RWPE1 (cell line): ENCODE measurements around the gene CCNY.
"Not testable (repeated sequence)": the region's sequence is repeated elsewhere in the genome, so short reads cannot be mapped to it uniquely, and the experiment has no call there.

ENCODE experiments used
- CTCF ChIA-PET: fragments of 350-600 bp; sonication (Branson Sonifier 250); formaldehyde crosslinking; extraction: SDS; loops from one replicate; lab custom pipeline; 2021; lab: Yijun Ruan, JAX
- POLR2A ChIA-PET: fragments of 400-600 bp; formaldehyde crosslinking; extraction: SDS; loops from one replicate; lab custom pipeline; 2020; ENCODE audit warnings: antibody characterized with exemption; ENCODE audit not compliant: low non-redundant PET; lab: Yijun Ruan, JAX
- DNase-seq: peaks from one replicate; pipeline ENCODE4 v3.0.0; 2012; ENCODE audit warnings: low spot score
- H3K27ac ChIP-seq: fragments of 450-650 bp; 2 replicates; pipeline ENCODE4 v1.5.1; 2017
- TF ChIP-seq, protein P1 (sequence below): fragments of 450-650 bp; conservative IDR thresholded peaks from 2 replicates; pipeline ENCODE4 v1.5.1; 2017; ENCODE audit warnings: low read depth, mild to moderate bottlenecking

CCNY gene

DNA sequence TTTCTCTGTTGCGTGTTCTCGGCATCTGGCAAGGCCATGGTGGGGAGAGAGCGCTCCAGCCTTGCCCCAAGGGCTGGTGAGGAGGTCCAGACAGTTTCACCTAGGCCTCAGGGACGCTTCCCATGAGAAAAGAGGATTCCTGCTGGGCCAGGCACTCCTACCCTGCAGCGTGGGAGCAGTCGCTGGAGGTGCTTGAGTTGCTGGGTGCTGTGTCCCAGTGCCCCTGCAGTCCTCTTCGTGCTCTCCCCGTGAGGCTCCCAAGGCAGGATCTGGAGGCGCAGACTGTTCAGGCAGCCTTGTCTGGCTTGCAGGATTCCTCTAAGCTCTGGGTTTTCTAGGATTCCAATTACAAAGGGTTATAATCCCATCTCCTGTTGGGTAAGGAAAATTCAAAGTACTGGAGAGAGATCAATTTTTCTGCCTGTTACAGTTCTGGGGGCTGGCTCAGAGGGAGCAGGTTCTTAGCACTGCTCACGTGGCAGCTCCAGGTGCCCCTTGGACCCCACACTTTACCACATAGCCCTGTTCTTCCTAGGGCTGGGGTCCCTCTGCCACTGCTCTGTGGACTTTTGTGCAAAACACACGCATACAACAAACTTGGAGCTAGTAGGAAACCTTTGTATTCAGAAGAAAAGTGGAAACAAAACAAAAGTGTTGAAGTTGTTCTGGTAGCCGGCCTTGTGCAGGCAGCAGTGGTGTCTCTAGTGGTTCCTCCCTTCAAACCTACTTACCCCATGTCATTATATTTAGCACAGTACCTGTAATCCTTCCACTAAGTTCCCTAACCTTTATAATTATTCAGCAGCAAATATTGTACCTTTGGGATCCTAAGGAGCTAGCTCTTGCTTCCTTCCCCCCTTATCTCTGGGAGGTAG is 60.5 kb downstream of the CCNY start:
- no peak for DNase-seq
- TF ChIP-seq, protein P1, sequence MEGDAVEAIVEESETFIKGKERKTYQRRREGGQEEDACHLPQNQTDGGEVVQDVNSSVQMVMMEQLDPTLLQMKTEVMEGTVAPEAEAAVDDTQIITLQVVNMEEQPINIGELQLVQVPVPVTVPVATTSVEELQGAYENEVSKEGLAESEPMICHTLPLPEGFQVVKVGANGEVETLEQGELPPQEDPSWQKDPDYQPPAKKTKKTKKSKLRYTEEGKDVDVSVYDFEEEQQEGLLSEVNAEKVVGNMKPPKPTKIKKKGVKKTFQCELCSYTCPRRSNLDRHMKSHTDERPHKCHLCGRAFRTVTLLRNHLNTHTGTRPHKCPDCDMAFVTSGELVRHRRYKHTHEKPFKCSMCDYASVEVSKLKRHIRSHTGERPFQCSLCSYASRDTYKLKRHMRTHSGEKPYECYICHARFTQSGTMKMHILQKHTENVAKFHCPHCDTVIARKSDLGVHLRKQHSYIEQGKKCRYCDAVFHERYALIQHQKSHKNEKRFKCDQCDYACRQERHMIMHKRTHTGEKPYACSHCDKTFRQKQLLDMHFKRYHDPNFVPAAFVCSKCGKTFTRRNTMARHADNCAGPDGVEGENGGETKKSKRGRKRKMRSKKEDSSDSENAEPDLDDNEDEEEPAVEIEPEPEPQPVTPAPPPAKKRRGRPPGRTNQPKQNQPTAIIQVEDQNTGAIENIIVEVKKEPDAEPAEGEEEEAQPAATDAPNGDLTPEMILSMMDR: no peak
- ChIA-PET POLR2A (no interaction called here), CTCF (interaction anchor here (0.6 kb wide), 1 partner anchor 11 kb away, joined by 3 read pairs; no protein-coding TSS in a partner anchor)
- H3K27ac ChIP-seq: no peak overlapping the region

DNA sequence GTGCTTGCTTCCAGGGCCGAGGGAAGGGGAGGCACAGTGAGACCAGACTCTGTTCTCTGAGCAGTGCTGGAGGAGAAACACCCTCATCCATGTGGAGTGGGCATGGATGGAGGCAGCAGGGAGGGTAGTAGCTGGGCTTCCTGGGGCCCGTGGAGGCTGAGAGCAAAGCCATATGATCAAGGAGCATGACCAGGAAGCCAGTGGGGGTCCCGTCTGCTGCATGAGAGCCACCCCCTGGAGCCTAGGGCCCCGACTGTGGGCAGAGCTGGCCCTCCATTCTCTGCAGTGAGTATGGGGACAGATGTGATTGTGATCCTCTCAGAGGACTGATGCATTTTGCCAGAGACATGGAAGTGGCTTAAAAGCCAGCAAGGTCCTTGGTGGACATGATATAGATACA is 61.6 kb downstream of the CCNY start:
- TF ChIP-seq, protein P1: no peak
- no peak overlapping the region for H3K27ac ChIP-seq
- CTCF ChIA-PET: no interaction called here
- POLR2A ChIA-PET: no interaction called here
- DNase-seq: no peak

DNA sequence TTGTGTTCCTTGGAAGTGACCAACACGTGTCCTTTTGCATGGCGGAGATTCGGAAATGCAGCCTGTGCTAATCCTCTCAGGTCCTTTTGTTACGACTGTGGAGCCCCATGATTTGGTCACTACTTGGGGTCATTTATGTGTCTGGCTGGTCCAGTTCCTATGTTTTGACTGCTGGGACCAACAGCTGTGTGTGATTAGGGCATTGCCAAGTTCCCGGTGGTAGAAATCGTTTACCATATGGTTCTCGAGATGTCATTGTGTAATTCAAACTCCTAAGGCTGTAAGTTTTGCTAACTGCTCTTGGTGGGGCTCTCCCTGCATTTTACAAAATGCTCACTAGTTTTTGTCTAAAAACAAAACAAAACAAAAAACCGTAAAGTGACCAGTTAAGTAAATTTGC is 62.0 kb downstream of the CCNY start:
- TF ChIP-seq, protein P1: no peak
- no peak overlapping the region for H3K27ac ChIP-seq
- POLR2A ChIA-PET: no interaction called here
- CTCF ChIA-PET: no interaction called here
- no peak for DNase-seq

DNA sequence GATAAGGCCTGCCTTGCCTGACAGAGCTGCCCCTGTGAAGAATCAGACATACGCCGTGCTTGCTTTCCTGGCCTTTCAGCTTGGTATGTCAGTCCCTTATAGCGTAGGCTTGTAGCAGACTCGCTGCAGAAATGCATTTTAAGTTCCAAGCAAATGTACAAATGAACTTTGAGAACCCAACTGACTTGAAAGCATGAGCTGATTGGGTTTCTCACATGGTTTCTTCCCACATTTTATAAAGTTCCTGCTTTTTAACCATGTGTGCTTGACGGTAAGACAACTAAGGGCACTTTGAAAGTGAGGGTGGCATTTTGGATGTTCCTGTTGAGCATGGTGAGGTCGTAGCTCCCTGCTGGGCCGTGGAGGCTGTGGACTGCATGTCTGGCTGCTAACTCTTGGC is 62.6 kb downstream of the CCNY start:
- TF ChIP-seq, protein P1: no peak
- CTCF ChIA-PET: no interaction called here
- H3K27ac ChIP-seq: no peak overlapping the region
- no peak for DNase-seq
- POLR2A ChIA-PET: no interaction called here

DNA sequence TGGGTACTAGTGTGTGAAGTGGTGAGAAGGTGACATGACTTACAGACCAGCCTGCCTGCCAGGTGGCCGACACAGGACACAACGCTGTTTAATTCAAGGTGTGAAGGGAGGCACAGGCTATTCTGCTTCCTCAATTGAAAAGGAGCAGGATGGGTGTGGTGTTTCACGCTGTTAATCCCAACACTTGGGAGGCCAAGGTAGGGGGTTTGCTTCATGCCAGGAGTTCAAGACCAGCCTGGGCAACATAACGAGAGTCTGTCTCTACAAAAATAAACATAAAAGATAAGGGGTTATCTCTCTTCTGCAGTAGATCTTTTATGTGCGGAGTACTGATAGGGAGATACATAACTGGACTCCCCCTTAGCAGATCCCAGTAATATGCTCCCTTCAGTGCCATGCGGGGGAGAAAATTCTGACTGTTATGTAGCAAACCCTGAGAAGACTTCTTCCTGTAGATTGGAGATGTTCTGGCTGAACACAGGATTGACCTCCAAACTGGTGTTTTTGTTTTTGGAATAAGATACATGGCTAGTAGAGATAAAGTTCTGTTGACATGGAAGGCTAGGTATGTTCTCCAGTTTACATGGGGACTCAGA is 63.2 kb downstream of the CCNY start:
- DNase-seq: no peak
- ChIA-PET CTCF (no interaction called here), POLR2A (no interaction called here)
- TF ChIP-seq, protein P1: no peak
- H3K27ac ChIP-seq: no peak overlapping the region

DNA sequence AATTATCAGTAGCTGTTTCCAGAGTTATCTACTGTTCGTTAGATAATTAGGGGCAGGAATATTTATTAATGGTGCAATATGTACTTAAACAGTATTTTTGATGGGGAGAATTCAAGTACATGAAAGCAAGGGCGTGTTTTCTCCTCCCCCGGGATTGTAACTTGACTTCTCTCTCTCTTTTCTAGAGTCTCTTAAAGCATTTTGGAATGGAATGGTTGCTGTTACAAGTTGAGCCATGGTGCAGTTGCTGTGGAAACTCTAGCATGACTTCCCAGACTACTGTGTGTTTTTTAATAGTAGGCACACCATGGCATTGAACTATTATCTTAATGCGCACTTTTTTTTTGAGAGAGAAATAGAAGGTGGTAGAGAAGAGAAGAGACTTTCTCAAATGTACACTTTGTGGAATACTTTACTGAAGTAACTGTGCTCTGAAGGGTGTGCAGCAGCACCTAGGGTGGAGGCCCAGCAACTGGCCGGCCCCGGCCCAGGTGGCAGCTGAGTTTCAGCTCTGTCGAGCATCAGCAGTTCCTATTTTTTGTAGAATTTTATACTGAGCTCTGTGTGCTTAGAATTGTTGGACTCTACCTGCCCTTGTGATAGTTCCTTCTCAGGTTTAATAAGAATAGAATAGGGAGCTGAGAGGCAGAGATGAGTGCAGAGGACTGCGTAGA is 64.4 kb downstream of the CCNY start:
- H3K27ac ChIP-seq: no peak overlapping the region
- ChIA-PET CTCF (interaction anchor here (0.8 kb wide), 1 partner anchor 19 kb away, joined by 4 read pairs; no protein-coding TSS in a partner anchor), POLR2A (no interaction called here)
- no peak for DNase-seq
- TF ChIP-seq, protein P1: no peak

DNA sequence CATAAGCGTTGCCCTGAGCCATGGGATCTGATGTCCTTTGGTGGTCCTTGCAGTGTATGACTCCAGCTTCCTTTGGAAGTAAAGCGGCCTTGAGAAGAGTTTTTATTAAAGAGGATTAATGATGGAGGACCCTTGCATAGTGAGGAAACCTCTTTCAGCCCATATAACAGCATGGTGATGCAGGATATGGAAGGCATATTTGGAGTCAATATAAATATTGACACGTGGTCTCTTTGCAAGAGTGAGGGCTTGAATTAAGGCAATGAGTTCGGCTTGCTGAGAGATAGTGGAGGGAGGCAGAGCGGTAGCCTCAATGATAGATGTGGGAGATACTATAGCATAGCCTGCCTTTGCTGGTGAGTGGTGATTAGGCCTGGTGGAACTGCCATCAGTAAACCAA is 67.2 kb downstream of the CCNY start:
- DNase-seq, H3K27ac ChIP-seq, CTCF ChIA-PET, POLR2A ChIA-PET: not testable (repeated sequence)

DNA sequence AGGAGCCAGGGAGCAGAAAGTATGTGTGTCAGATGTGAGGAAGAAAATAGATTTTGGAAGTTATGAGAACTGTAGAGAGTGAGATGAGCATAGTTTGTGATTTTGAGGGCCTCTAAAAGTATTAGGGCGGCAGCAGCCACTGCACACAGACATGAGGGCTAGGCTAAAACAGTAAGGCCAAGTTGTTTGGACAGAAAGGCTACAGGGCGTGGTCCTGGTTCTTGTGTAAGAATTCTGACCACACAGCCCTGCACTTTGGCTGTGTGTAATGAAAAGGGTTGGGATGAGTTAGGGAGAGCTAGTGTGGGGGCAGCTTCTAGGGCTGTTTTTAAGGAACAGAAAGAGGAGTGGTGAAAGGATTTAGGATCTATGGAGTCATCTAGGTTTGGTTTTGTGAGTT is 67.8 kb downstream of the CCNY start:
- H3K27ac ChIP-seq, POLR2A ChIA-PET, CTCF ChIA-PET, DNase-seq: not testable (repeated sequence)

DNA sequence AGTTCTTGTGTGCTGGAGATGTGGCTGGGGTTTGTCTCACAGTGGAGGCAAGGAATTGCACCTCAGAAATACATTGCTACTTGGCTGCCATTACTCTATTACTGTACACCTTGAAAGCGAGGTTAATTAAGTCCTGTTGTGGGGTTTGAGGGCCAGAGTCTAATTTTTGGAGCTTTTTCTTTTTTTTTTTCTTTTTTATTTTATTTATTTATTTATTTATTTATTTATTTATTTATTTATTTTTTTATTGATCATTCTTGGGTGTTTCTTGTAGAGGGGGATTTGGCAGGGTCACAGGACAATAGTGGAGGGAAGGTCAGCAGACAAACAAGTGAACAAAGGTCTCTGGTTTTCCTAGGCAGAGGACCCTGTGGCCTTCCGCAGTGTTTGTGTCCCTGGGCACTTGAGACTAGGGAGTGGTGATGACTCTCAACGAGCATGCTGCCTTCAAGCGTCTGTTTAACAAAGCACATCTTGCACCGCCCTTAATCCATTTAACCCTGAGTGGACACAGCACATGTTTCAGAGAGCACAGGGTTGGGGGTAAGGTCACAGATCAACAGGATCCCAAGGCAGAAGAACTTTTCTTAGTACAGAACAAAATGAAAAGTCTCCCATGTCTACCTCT is 69.8 kb downstream of the CCNY start:
- DNase-seq, POLR2A ChIA-PET, H3K27ac ChIP-seq, CTCF ChIA-PET: not testable (repeated sequence)
